ENCODE measurements around the gene IZUMO4.

IZUMO4 gene, protein sequence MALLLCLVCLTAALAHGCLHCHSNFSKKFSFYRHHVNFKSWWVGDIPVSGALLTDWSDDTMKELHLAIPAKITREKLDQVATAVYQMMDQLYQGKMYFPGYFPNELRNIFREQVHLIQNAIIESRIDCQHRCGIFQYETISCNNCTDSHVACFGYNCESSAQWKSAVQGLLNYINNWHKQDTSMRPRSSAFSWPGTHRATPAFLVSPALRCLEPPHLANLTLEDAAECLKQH

DNA sequence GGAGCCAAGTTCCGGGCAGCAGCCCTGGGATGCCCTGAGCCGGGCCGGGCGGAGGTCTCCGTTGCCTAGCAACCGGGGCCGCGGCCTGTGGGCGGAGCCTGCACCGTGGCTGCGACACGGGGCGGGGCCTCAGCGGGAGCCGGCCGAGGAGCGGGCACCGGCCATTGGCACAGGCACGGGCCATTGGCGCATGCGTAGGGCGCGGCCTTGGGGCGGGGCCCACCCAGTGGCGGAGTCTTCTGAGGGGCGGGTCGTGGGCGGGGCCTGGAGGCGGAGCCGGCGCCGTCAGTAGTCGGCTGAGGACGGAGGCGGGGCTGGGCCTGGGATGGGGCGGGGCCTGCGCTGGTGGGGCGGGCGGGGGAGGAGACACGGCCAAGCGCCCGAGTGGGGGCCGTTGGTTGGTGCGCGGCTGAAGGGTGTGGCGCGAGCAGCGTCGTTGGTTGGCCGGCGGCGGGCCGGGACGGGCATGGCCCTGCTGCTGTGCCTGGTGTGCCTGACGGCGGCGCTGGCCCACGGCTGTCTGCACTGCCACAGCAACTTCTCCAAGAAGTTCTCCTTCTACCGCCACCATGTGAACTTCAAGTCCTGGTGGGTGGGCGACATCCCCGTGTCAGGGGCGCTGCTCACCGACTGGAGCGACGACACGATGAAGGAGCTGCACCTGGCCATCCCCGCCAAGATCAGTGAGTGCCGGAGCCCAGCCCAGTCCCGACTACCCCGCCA, at the start of gene IZUMO4:
TSS of gene IZUMO4 (plus strand) at position 436 of the 723 bp plus-strand sequence. CDS start at position 467, 31 bp downstream.
- Histone ChIP-seq H3K27ac (ENCODE audit: low read length) (peak within 1 kb of the TSS; percentile 84), H3K27me3 (ENCODE audit: control insufficient read depth in 1 of 2, insufficient read depth in 2 of 2, low read length in 2 of 2) (no peaks in the 10 kb centered on the region), H3K4me1 (ENCODE audit: control insufficient read depth, insufficient read depth, low read length) (peaks cover 40% of the 10 kb centered on the region), H3K9me3 (ENCODE audit: control insufficient read depth in 2 of 2, low read length in 2 of 2) (no peaks in the 10 kb centered on the region), H3K36me3 (ENCODE audit: control insufficient read depth in 2 of 2, insufficient read depth in 2 of 2, low read length in 2 of 2) (peaks cover 9 to 19% of the 10 kb centered on the region in 2 donors), H3K4me3 (ENCODE audit: low read length in 2 of 2) (peak within 1 kb of the TSS; percentile 78 to 83), H3K9ac (ENCODE audit: low read length in 2 of 2) (peak within 1 kb of the TSS; percentile 69 to 85)

GRCh38 chr19:2047076-2047448, 49.7 kb upstream of the IZUMO4 start:
- Histone ChIP-seq H3K4me1 (ENCODE audit: control insufficient read depth, insufficient read depth, low read length) (peaks cover 78% of the 10 kb centered on the region), H3K27me3 (ENCODE audit: control insufficient read depth in 1 of 2, insufficient read depth in 2 of 2, low read length in 2 of 2) (no peaks in the 10 kb centered on the region), H3K9ac (ENCODE audit: low read length in 2 of 2) (no peak overlapping the region), H3K36me3 (ENCODE audit: control insufficient read depth in 2 of 2, insufficient read depth in 2 of 2, low read length in 2 of 2) (peaks cover 12 to 14% of the 10 kb centered on the region in 2 donors), H3K4me3 (ENCODE audit: low read length in 2 of 2) (no peak overlapping the region), H3K27ac (ENCODE audit: low read length) (peak overlapping the region; percentile 85), H3K9me3 (ENCODE audit: control insufficient read depth in 2 of 2, low read length in 2 of 2) (no peaks in the 10 kb centered on the region)

- H3K4me3 ChIP-seq (ENCODE audit: low read length in 2 of 2) = peak overlapping the region in 1 of 2 donors; percentile 95
- H3K27ac ChIP-seq (ENCODE audit: low read length) = peak overlapping the region; percentile 85
- H3K9ac ChIP-seq (ENCODE audit: low read length in 2 of 2) = peak overlapping the region in 1 of 2 donors; percentile 28
Observed at GRCh38 chr19:2047449-2048103, 49.1 kb upstream of the IZUMO4 start.

DNA sequence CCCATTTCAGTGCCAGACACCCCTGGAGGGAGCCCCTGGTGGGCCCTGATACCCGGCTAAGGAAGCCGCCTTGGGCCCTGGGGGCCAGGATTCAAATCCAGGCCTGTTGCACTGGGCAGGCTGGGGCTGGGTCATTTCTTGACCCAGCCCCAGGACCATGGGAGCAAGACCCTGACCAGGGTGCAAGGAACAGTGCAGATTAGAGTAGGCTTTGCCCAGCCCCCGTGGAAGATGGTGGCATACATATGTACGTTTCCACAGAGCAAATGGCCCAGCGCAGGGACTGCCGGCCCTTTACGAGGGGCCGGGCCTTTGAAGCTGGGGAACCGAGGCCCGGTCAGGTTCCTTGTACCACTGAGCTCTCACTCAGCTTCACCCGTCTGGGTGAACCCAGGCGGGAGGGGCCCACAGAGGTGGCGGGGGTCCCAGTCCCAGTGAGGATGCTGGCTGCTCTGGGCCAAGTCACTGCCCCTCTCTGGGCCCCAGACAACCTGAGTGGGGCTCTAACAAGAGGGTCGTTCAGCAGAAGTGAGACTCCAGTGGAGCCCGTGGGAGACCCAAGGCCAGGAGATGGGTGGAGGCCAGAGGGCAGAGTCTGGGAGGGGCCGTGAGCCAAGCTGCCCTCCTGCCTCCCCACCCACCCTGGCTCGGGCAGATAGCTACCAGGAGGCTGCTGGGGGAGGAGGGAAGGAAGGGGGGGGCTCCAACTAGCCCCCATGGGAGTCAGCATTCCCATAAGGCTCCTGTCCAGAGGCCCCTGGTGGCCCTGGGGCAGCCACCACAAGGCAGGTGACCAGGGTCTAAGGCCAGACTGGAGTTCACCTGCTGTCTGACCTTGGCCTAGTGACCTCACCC, 48.4 kb upstream of the IZUMO4 start:
- H3K4me1 ChIP-seq (ENCODE audit: control insufficient read depth, insufficient read depth, low read length) = peaks cover 72% of the 10 kb centered on the region
- peak overlapping the region; percentile 89 to 95 for H3K4me3 ChIP-seq (ENCODE audit: low read length in 2 of 2)
- peak overlapping the region; percentile 58 to 79 for H3K9ac ChIP-seq (ENCODE audit: low read length in 2 of 2)
- no peaks in the 10 kb centered on the region for H3K27me3 ChIP-seq (ENCODE audit: control insufficient read depth in 1 of 2, insufficient read depth in 2 of 2, low read length in 2 of 2)
- H3K27ac ChIP-seq (ENCODE audit: low read length) = peak overlapping the region; percentile 85
- H3K9me3 ChIP-seq (ENCODE audit: control insufficient read depth in 2 of 2, low read length in 2 of 2) = no peaks in the 10 kb centered on the region
- peaks cover 10 to 14% of the 10 kb centered on the region in 2 donors for H3K36me3 ChIP-seq (ENCODE audit: control insufficient read depth in 2 of 2, insufficient read depth in 2 of 2, low read length in 2 of 2)

More at GRCh38 chr19:2047449-2048103, 49.1 kb upstream of the IZUMO4 start:
- Histone ChIP-seq H3K36me3 (ENCODE audit: control insufficient read depth in 2 of 2, insufficient read depth in 2 of 2, low read length in 2 of 2) (peaks cover 12 to 14% of the 10 kb centered on the region in 2 donors), H3K27me3 (ENCODE audit: control insufficient read depth in 1 of 2, insufficient read depth in 2 of 2, low read length in 2 of 2) (no peaks in the 10 kb centered on the region), H3K9me3 (ENCODE audit: control insufficient read depth in 2 of 2, low read length in 2 of 2) (no peaks in the 10 kb centered on the region), H3K4me1 (ENCODE audit: control insufficient read depth, insufficient read depth, low read length) (peaks cover 80% of the 10 kb centered on the region)

GRCh38 chr19:2048959-2049740, 47.6 kb upstream of the IZUMO4 start:
- H3K4me3 ChIP-seq (ENCODE audit: low read length in 2 of 2) = peak overlapping the region; percentile 89 to 95
- H3K9me3 ChIP-seq (ENCODE audit: control insufficient read depth in 2 of 2, low read length in 2 of 2) = no peaks in the 10 kb centered on the region
- H3K27me3 ChIP-seq (ENCODE audit: control insufficient read depth in 1 of 2, insufficient read depth in 2 of 2, low read length in 2 of 2) = no peaks in the 10 kb centered on the region
- H3K9ac ChIP-seq (ENCODE audit: low read length in 2 of 2) = peak overlapping the region; percentile 79 to 80
- H3K36me3 ChIP-seq (ENCODE audit: control insufficient read depth in 2 of 2, insufficient read depth in 2 of 2, low read length in 2 of 2) = peaks cover 10 to 14% of the 10 kb centered on the region in 2 donors
- peak overlapping the region; percentile 85 for H3K27ac ChIP-seq (ENCODE audit: low read length)
- peaks cover 73% of the 10 kb centered on the region for H3K4me1 ChIP-seq (ENCODE audit: control insufficient read depth, insufficient read depth, low read length)

- Histone ChIP-seq H3K27me3 (ENCODE audit: control insufficient read depth in 1 of 2, insufficient read depth in 2 of 2, low read length in 2 of 2) (no peaks in the 10 kb centered on the region), H3K4me3 (ENCODE audit: low read length in 2 of 2) (peak overlapping the region; percentile 89 to 95), H3K27ac (ENCODE audit: low read length) (peak overlapping the region; percentile 85), H3K9me3 (ENCODE audit: control insufficient read depth in 2 of 2, low read length in 2 of 2) (no peaks in the 10 kb centered on the region), H3K9ac (ENCODE audit: low read length in 2 of 2) (peak overlapping the region; percentile 79 to 80), H3K4me1 (ENCODE audit: control insufficient read depth, insufficient read depth, low read length) (peaks cover 71% of the 10 kb centered on the region), H3K36me3 (ENCODE audit: control insufficient read depth in 2 of 2, insufficient read depth in 2 of 2, low read length in 2 of 2) (peaks cover 8 to 12% of the 10 kb centered on the region in 2 donors)
Observed at GRCh38 chr19:2049741-2050348, 46.9 kb upstream of the IZUMO4 start.

DNA sequence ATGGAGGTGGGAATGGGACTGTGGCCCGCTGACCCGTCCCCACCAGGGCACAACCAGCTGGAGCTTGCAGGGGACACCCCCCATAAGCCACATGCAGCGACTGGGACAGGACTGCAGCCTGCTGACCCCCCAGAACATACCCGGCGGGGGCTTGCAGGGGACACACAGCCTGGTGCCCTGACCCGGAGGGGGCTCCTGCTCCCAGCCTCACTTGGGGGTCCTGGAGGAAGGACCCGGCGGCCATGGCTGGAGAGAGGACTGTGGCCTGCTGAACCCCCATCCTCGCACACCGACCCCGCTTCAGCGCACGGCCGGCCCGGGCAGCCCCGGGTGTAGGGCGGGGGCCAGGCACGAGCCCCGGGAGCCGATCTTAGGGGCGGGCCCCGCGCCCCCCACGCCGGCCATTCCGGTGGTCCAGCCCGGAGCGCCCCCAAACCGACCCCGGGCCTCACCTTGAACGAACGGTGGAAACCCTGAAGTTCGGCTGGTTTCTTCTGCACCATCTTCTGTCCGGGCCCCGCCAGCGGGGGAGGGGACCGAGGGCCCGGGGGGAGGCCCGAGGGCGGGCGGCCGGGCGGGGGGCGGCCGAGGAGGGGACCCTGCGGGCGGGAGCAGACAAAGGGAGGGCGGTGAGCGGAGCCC, 46.2 kb upstream of the IZUMO4 start:
- H3K4me1 ChIP-seq (ENCODE audit: control insufficient read depth, insufficient read depth, low read length) = peaks cover 68% of the 10 kb centered on the region
- no peaks in the 10 kb centered on the region for H3K27me3 ChIP-seq (ENCODE audit: control insufficient read depth in 1 of 2, insufficient read depth in 2 of 2, low read length in 2 of 2)

DNA sequence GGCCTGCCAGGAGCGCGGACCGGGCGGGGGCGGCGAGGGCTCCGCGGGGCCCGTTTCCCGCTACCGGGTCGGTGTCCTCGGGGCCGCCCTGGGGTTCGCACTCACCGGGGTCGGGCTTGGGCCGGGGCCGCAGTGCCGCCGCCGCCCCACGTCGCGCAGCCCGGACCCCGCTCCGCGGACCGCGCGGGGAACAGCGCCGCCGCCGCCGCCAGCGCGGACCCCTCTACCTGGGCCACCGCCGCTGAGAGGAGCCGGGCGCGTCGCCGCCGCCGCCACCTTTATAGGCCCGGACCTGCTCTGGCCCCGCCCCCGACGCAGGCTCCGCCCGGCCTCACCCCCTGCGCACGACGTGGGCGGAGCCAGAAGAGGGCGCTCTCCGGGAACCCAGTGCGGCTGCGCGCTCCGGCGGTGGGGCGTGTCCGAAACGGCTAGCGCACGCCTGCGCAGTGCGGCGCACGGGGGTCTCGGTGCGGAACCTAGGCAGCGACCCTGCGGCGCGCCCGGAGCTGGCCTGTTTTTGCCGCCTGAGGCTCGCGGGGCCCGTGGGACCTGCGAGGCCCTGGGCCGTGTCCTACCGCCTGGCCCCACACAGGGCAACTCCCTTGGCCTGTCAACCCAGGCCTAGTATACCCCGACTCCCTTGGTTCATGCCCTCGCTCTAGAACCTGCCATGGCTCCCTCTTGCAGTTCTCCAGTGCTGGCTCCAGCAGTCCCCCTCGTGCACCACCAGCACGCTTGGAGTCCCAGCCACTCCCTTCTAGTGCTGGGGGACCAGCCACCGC, 45.5 kb upstream of the IZUMO4 start, which contains the start of gene MKNK2:
TSS of gene MKNK2 (minus strand) at position 254 of the 782 bp plus-strand sequence. CDS start 393 bp downstream, outside the sequence.
- Histone ChIP-seq H3K9ac (ENCODE audit: low read length in 2 of 2) (peak within 1 kb of the TSS; percentile 79 to 80), H3K27ac (ENCODE audit: low read length) (peak within 1 kb of the TSS; percentile 85), H3K27me3 (ENCODE audit: control insufficient read depth in 1 of 2, insufficient read depth in 2 of 2, low read length in 2 of 2) (no peaks in the 10 kb centered on the region), H3K4me3 (ENCODE audit: low read length in 2 of 2) (peak within 1 kb of the TSS; percentile 89 to 95), H3K4me1 (ENCODE audit: control insufficient read depth, insufficient read depth, low read length) (peaks cover 69% of the 10 kb centered on the region), H3K9me3 (ENCODE audit: control insufficient read depth in 2 of 2, low read length in 2 of 2) (no peaks in the 10 kb centered on the region), H3K36me3 (ENCODE audit: control insufficient read depth in 2 of 2, insufficient read depth in 2 of 2, low read length in 2 of 2) (peaks cover 0 to 7% of the 10 kb centered on the region in 2 donors)

More for the DNA sequence above, 46.2 kb upstream of the IZUMO4 start:
- H3K9me3 ChIP-seq (ENCODE audit: control insufficient read depth in 2 of 2, low read length in 2 of 2) = no peaks in the 10 kb centered on the region
- peak overlapping the region; percentile 79 to 80 for H3K9ac ChIP-seq (ENCODE audit: low read length in 2 of 2)
- H3K36me3 ChIP-seq (ENCODE audit: control insufficient read depth in 2 of 2, insufficient read depth in 2 of 2, low read length in 2 of 2) = peaks cover 4 to 7% of the 10 kb centered on the region in 2 donors
- H3K27ac ChIP-seq (ENCODE audit: low read length) = peak overlapping the region; percentile 85
- H3K4me3 ChIP-seq (ENCODE audit: low read length in 2 of 2) = peak overlapping the region; percentile 89 to 95

All from stomach smooth muscle (tissue), 2 donors.